Chondrocyte (in vitro differentiated cells): ENCODE results near the gene ARHGAP26. TPM values are rescaled to one million over a fixed set of nuclear protein-coding genes. Genes with fewer than 3 reads are reported as not detected.
A peak's percentile ranks its signal among the peaks of the same experiment; 100 is the strongest.

Source experiments
- DNase-seq: peaks from one replicate; pipeline ENCODE4 v3.0.0; 2021; ENCODE audit warnings: mixed read lengths, low spot score
- H3K27ac Mint-ChIP-seq: one replicate; pipeline ENCODE4 v1.8.0; 2021; ENCODE audit warnings: mild to moderate bottlenecking, moderate library complexity, mixed read lengths; ENCODE audit not compliant: unreplicated experiment
- H3K27me3 Mint-ChIP-seq: 2 replicates; pipeline ENCODE4 v1.8.0; 2021; ENCODE audit warnings: low read depth, mixed read lengths
- H3K36me3 Mint-ChIP-seq: 2 replicates; pipeline ENCODE4 v1.8.0; 2021; ENCODE audit warnings: low read depth, mixed read lengths
- H3K4me1 Mint-ChIP-seq: 2 replicates; pipeline ENCODE4 v1.8.0; 2021; ENCODE audit warnings: low read depth, mild to moderate bottlenecking, mixed read lengths
- H3K4me3 Mint-ChIP-seq: one replicate; pipeline ENCODE4 v1.8.0; 2021; ENCODE audit warnings: mild to moderate bottlenecking, moderate library complexity, mixed read lengths; ENCODE audit not compliant: unreplicated experiment
- H3K9me3 Mint-ChIP-seq: 2 replicates; pipeline ENCODE4 v1.8.0; 2021; ENCODE audit warnings: low read depth, mixed read lengths
- total RNA-seq: library from RNA; stranded (reverse); gene quantifications from 3 replicates; pipeline ENCODE4 v1.2.1, GENCODE V29; 2021
- TF ChIP-seq, protein P1 (sequence below): fragments of 200-600 bp; sonication (generic); IDR thresholded peaks from 2 replicates; pipeline ENCODE4 v1.5.0; 2021; ENCODE audit warnings: antibody characterized with exemption, mild to moderate bottlenecking, moderate library complexity

The ARHGAP26 gene
- total RNA-seq, 1 donor from 2014 or later = 16.4 TPM

DNA sequence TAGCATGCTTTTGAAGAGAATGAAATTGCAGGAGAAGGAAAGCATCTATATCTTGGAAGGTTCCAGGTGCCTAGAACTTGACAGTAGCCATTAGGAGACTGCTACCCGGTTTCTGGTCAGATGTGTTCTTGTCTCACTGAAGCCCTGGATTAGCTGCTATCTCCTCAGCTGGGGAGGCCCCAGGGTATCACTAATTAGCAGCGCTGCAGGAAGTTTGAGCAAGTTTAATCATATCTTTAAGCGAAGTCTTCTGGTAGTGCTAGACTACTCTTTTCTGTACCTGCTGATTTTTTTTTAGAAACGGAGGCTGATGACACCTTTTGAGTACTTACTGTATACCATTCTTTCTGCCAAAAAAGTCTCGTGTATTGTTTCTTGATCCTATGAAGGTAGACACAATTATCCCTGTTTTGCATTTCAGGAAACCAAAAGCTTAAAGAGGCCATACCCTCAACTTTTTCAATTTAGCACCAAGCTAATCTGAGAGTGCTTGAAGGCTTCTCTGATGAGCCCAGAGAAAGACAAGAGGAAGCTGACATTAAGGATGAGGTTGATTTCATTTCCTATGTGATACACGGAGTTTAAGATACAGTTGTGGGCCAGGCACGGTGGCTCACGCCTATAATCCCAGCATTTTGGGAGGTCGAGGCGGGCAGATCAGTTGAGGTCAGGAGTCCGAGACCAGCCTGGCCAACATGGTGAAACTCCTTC, 201.3 kb downstream of the ARHGAP26 start:
- DNase-seq = no peak
- TF ChIP-seq, protein P1, sequence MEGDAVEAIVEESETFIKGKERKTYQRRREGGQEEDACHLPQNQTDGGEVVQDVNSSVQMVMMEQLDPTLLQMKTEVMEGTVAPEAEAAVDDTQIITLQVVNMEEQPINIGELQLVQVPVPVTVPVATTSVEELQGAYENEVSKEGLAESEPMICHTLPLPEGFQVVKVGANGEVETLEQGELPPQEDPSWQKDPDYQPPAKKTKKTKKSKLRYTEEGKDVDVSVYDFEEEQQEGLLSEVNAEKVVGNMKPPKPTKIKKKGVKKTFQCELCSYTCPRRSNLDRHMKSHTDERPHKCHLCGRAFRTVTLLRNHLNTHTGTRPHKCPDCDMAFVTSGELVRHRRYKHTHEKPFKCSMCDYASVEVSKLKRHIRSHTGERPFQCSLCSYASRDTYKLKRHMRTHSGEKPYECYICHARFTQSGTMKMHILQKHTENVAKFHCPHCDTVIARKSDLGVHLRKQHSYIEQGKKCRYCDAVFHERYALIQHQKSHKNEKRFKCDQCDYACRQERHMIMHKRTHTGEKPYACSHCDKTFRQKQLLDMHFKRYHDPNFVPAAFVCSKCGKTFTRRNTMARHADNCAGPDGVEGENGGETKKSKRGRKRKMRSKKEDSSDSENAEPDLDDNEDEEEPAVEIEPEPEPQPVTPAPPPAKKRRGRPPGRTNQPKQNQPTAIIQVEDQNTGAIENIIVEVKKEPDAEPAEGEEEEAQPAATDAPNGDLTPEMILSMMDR = no peak
- Mint-ChIP-seq H3K4me3 (no peak overlapping the region), H3K36me3 (no peaks in the 10 kb centered on the region), H3K27ac (no peak overlapping the region), H3K4me1 (peaks cover 26% of the 10 kb centered on the region), H3K9me3 (no peaks in the 10 kb centered on the region), H3K27me3 (no peaks in the 10 kb centered on the region)

DNA sequence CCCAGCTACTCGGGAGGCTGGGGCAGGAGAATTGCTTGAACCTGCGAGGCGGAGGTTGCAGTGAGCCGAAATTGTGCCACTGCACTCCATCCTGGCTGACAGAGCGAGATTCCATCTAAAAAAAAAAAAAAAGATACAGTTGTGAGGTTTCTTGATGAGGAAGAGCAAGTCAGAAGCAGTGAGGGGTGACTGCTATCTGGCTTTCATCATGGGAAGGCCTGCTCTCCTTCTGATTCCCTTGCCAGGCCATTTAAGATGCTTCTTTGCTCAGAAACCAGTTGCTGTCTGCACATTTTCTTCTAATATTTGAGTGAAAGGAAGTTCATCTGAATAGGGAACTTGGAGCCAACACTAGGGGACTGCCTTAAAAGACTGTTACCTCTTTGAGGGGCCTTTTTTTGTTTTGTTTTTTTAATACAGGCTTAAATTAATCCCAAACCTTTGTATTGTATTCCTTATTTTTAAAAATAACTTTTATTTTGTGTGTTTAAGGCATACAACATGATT, 201.9 kb downstream of the ARHGAP26 start:
- Mint-ChIP-seq H3K9me3 (no peaks in the 10 kb centered on the region), H3K27me3 (no peaks in the 10 kb centered on the region), H3K27ac (no peak overlapping the region), H3K36me3 (no peaks in the 10 kb centered on the region), H3K4me3 (no peak overlapping the region), H3K4me1 (peaks cover 28% of the 10 kb centered on the region)
- TF ChIP-seq, protein P1 = no peak
- no peak for DNase-seq

DNA sequence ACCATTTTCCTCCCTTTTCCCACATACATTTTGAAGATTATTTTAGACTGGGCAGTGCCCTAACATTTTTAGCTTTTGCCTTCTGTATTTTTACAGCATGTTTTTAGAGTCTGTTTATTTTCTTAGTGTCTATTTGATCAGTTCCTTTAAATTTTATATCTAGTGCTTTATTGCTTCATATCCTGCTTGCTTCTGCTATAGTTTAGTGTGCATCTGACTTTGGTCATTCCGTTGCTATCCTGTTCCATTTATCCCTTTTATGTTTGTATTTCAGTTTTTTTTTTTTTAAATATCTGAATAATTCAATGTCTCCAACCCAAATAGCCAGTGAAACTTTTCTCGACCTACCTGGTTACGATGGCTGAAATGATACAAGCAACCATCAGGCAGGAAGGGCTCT, 203.8 kb downstream of the ARHGAP26 start:
- TF ChIP-seq, protein P1 = no peak
- no peak for DNase-seq

DNA sequence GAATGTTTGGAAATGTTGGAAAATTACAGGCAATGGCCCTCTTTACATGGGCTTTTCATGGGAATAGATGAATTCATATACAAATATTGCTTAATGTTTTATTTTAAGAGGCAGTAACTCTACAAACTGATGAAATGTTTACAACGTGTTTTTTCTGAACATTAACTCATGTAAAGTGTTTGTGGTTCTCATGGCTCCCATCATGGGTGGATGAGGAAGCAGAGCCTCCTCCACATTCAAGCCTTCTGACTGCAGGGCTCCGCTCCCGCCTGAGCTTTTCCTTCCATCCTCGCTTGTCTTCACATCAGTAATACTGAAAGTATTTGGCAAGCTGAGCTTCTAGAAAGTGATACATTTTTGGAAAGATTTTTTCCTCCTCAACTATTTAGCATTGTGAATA, 204.2 kb downstream of the ARHGAP26 start:
- Mint-ChIP-seq H3K4me3 (no peak overlapping the region), H3K27ac (peak overlapping the region; percentile 84), H3K4me1 (peaks cover 45% of the 10 kb centered on the region), H3K36me3 (no peaks in the 10 kb centered on the region), H3K9me3 (no peaks in the 10 kb centered on the region), H3K27me3 (no peaks in the 10 kb centered on the region)
- TF ChIP-seq, protein P1 = no peak
- no peak for DNase-seq

More for the DNA sequence above, 203.8 kb downstream of the ARHGAP26 start:
- H3K36me3 Mint-ChIP-seq = no peaks in the 10 kb centered on the region
- H3K9me3 Mint-ChIP-seq = no peaks in the 10 kb centered on the region
- H3K4me1 Mint-ChIP-seq = peaks cover 41% of the 10 kb centered on the region
- H3K4me3 Mint-ChIP-seq = no peak overlapping the region
- peak overlapping the region; percentile 53 for H3K27ac Mint-ChIP-seq
- no peaks in the 10 kb centered on the region for H3K27me3 Mint-ChIP-seq

DNA sequence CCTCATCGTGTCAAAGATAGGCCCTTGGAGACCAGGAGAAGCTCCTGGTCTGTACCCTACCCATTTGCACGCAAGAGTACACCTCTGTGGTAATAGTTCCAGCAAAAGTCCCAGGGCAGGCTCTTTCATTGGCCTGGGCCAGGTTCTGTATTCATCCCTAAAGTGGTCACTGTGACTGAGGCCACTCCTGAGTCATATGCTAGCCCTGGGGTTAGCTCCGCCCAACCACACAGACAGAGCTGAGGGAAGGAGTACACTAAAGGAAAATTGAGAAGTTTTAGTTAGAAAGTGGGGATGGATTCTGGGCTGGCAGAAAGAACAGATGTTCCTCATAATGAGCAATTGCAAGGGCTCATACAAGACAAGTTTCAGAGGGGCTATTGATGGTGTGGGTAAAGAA, 206.7 kb downstream of the ARHGAP26 start:
- peaks cover 58% of the 10 kb centered on the region for H3K4me1 Mint-ChIP-seq
- TF ChIP-seq, protein P1 = no peak
- no peaks in the 10 kb centered on the region for H3K36me3 Mint-ChIP-seq
- no peaks in the 10 kb centered on the region for H3K9me3 Mint-ChIP-seq
- H3K27ac Mint-ChIP-seq = no peak overlapping the region
- no peaks in the 10 kb centered on the region for H3K27me3 Mint-ChIP-seq
- no peak overlapping the region for H3K4me3 Mint-ChIP-seq
- DNase-seq = no peak
